GM18498 (cell line): ENCODE data around the gene SSTR5.

Source experiments
- ATAC-seq: cut with Tn5 transposase; IDR thresholded peaks from one replicate; pipeline ENCODE4 v1.9.1; 2021; ENCODE audit warnings: mild to moderate bottlenecking, moderate library complexity; ENCODE audit not compliant: unreplicated experiment

Gene SSTR5

DNA sequence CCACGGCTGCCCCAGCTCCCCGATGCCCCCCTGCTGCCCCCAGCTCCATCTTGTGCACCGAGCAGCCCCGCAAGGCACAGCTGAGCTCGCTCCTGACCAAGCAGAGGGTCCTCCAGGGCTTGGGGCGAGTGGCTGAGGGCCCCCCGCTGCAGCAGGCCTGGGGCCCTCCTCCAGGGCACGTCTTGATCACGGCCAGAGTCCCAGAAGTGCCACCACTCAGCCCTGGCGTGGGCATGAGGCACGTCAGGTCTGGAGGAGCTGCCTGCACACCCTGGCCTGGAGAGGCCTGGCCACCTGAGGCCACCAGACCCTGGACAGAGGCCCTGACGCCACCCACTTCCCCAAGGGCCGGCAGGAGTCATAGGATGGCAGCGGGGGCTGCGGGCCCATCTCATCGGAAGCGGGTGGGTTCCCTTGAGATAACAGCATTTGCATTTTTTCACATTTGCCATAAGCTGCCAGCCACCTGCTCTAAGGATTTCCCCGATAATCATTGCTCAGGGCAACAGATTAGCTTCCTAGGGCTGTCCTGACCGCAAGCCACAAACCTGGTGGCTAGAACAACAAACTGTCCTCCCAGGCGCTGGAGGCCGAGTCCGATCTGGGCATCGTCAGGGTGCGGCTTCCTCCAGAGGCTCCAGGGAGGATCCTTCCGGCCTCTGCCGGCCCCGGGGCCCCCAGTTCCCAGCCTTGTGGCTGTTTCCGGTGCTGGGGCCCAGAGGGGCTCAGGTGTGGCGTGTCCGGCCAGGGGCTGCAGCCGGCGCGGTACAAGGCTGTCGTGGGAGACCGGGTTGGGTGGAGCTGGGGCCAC lies 47.4 kb downstream of the SSTR5 start:
- ATAC-seq, result no peak

DNA sequence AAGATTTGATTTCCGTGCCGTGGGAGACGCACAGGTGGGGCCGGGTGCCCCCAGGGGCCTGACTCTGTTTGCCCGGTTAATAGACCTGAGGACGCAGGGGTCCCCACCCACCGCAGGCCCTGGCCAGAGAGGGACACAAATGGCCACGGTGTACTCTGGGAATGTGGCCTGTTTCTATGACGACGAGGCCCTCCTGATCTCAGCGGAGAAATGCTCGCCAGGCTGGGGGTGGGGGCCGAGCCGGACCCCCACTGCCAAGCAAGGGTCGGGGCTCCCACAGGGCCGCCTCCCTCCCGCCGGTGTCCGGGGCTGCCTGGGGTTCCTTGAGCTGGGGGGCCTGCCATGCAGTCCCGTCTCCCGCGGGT lies 48.0 kb downstream of the SSTR5 start:
- no peak for ATAC-seq

DNA sequence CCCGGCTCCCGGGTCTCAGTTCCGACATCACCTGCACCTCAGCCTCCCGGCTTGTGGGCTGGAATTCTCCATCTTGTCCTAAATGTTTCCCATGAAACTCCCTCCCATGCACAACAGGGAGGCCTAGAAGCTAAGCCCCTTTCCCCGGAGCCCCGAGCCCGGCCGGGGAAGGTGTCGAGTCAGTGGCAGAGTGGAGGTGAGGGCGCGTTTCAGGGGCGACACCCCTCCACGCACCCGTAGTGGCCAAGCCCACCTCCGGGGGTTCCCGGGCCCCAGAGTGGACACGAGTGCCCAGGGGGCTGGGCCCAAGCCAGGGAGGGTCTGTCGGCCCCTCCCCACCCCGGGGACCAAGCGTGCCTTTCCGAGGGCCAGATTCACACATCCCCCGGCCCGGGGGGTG lies 48.5 kb downstream of the SSTR5 start:
- no peak for ATAC-seq

DNA sequence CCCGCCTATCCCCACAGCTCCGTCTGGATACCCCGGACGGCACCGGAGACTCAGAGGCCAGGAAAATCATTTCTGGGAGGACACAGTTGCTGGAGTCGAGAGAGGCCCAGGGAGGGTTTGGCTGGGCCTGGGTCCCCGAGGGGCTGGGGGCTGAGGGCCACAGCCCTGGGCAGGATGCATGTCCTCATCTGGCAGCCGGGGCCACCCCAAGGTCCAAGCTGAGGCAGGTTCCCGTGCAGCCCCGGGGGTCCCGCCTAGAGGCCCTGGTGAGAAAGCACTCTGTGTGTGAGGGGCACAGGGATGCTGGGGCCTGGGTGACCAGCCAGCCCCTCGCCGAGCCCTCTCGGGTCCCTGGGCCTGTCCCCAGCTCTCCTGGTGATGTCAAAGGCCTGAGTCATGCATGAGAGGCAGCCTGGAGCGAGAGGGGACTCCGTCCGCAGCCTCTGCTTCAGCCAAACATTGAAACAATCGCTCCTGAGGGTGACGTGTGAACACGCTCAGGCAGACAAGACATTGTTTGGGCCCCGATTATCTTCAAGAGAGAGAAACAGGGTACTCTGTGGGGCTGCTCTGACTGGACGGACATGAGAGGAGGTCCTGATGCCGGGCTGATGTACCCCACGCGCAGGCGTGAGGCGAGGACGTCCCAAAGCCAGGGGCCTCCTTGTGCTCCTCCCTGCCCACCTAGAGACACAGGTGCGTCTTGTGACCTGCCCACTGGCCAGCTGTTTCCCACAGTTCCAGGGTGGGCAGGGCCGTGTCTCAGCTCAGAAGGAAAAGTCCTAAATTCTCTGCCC lies 49.3 kb downstream of the SSTR5 start:
- no peak for ATAC-seq

DNA sequence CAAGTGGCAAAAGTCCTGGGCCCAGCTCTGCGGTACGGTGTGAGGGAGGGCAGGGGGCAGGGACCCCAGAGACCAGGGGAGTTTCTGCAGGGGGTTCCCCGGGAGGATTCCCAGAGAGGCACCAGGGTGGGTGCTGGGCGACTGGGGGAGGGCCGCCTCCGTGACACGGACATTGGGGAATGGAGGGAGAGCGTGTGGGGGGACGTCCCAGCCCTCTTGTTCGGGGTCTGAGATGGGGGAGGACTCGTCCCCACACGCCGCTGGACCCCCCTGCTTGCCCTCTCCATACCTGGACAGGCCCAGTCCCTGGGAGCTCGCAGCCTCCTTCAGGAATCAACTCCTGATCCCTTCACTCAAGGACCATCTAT lies 49.8 kb downstream of the SSTR5 start:
- ATAC-seq, result no peak

DNA sequence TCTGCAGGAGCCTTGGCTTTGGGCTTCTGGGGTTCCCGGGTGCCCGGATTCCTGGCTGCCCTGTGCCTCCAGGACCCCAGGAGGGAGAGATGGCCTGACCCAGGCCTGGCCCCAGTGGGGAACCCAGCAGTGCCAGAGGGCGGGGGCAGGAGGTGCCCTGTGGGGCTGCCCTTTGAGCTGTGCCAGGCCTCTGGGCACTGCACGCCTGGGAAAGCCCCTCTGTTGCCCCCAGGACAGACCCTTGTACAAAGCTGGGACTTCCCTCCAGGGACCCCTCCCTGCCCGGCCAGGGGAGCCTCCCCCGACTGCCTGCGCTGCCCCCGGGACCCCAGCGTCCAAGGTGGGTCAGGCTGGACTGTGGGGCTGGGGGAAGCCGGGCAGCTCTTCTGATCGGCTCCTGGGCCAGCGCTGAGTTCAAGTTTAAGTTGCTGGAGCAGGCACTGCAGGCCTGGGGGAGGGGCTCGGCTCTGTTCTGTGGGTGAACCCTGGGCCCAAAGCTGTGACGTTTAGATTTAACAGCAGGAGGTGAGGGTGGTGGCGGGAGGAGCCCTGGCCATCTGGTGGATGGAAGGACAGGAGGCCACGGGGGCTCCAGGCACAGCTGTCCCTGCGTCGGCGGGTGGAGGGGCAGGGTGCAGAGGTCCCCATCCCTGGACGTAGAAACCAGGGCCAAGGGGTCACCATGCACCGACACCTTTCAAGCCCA lies 51.1 kb downstream of the SSTR5 start:
- ATAC-seq, result no peak

DNA sequence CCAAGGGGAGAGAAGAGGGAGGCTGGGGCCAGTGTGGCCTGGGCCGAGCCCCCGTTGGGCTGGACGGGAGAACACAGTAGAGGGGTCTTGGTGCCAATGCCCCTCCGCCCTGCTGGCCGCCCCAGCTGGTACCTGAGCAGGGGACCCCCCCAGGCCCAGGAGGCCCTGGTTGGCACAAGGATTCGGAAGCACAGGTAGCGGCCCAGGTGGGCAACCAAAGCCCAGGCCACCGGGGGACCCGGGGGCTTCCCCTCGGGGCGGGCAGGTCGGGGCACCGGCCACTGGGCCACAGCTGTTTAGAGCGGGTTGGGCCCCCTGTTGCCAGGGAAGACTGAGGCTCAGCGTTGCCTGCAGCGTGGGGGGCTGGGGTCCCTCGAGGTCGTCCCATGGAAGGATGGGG lies 51.7 kb downstream of the SSTR5 start:
- no peak for ATAC-seq

DNA sequence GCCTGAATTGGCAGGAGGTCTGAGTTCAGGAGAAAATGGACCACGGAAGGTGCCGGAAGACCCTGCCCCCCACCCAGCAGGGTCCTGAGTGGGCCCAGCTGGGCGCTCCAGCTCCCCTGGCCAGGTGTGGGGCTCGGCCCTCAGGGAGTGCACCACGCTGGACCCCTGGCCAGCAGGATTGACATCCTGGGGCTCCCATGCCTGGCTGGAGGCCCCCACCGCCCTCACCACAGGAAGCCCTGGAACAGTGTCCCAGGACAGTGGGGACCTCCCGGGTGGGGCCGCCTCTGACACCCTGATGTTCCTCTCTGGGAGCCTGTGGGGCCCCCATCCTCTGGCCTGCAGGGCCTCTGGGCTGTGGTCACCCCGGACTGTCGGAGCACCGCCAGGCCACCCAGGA lies 52.2 kb downstream of the SSTR5 start:
- no peak for ATAC-seq

DNA sequence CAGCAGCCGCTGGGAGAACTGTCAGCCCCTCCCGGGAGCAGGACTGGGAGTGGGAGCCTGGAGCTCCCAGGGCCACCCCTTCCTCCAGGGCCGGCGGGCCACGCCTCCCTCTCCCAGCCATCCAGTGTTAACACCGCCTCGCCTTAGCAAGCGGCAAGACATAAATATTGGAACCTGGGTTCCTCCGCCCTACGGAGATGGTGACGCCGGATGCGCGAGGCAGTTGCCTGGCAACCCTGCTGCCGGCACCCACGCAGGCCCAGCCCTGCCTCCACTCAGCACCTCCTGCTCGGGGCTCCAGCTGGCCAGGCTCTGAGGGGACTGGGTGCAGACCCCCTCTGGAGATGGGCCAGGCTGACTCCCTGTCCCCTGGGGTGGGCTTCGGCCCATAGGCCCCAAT lies 52.9 kb downstream of the SSTR5 start:
- ATAC-seq, result no peak

DNA sequence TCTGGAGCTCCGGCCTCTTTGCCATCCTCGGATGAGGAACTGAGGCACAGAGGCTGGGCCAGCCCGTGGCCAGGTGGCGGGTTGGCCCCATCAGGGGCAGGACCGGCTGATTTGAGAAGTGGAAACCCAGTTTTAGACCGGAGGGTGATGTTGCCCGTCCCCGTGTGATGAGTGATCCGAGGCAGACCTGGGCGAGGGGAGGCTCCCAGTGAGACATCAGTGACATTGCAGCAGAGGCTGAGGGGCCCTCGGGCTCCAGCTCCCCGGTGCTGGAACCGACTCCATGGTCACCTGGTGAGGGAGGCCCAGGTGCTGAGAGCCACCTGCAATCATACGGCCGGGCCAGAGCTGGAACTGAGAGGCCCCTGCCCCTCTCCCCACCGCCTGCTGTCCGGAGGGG lies 53.5 kb downstream of the SSTR5 start:
- no peak for ATAC-seq

DNA sequence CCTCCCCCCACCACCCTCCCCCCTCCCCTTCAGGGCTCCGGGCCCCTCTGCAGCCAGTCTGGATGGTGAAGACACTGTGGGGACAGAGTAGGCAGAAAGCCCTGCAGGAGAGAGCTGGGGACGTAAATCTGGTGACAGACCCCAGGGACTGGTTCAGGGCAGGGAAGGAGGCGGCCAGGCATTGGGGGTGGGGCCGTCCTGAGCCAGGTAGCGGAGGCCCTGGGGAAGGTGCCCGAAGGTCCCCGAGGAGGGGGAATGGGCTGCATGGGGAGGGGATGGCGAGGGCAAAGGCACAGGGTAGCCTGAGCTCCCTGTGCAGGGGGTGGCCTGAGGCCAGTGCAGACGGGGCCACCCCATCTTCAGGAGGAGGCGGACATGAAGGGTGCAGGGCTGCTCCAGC lies 54.0 kb downstream of the SSTR5 start:
- ATAC-seq, result no peak

DNA sequence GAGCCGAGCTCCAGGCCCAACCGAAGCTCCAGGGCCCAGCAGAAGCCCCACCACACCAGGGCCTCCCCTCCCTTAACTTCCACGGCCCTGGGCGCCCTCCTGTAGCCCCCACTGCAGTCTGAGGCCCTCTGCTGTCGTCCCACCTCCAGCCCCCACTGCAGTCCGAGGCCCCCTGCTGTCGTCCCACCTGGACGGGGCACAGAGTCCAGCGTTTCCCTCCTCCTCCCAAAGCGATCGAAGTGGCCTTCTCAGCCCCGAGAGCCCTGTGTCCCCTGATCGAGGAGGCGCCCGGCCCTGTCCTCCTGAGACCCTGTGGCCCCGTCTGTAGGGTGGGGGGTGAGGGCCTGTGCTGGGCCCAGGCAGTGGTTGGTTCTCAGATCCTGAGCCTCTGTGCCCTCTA lies 54.6 kb downstream of the SSTR5 start:
- ATAC-seq, result no peak

DNA sequence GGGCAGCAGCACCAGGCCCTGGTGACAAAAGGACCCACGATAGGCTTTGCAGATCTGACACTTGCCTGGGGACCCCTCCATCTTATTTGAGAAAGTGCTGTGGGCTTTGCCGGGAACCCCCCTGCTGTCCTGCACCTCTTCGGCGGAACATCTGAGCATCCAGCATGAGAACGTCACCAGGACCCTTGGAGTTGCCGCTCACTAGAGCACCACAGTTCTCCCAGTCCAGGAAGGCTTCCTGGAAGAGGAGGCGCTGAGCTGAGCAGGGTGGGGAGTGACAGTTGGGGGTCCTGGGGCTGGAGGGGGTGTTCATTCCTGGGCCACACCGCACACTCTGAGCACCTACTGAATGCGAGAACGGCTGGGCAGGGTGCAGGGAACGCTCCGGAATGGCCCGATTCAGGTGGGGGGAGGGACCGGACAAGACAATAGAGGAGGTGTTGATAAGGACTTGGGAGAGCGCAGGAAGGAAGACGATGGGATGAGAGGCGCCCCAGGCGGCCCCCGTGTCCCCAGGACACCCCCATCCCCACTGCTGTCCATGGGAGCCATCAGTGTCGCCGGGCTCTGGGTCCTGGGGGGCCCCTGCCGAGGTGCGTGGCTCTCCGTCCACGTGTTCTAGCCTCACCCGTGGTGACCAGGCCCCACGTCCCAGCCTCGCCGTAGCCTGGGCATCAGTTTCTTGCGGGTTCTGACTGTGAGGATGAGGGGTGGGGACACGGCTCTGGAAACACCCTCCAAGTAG lies 55.6 kb downstream of the SSTR5 start:
- ATAC-seq, result no peak

DNA sequence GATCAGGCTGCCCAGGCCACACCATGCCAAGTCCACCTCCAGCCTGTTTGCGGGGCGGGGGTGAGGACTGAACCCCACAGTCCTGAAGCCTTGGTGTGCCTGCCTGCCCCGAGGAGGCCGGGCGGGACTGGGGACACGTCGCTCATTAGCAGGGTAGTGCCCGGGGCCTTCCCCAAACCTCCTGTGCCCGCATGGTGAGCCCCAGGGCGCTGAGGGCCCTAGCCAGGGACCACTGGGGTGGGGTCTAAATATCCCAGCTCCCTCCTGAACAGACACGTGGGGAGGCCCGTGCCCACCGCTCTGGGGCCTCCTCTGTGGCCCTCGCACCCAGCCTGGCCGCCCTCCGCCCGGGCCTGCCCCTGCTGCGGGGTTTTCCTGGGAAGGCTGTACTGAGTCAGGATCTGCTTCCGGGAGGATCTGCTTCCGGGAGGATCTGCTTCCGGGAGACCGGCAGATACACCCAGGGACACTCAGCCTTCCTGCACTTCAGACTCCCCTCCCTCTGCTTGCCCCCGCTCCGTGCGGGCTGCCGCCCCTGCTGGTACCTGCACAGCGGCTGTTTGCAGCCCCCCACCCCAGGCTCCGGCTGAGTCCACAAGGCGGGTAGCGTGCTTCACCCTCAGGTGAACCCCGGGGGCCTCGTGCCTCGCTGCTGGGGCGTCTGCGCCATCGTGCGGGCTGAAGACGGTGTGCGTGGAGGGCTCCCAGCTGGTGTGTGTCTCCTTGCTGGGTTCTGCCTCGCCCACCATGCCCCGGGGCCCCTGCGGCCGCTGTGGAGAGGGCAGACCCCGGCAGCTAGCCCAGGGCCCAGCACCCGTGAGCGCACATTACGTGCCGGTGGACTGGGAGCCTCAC lies 56.8 kb downstream of the SSTR5 start:
- no peak for ATAC-seq

DNA sequence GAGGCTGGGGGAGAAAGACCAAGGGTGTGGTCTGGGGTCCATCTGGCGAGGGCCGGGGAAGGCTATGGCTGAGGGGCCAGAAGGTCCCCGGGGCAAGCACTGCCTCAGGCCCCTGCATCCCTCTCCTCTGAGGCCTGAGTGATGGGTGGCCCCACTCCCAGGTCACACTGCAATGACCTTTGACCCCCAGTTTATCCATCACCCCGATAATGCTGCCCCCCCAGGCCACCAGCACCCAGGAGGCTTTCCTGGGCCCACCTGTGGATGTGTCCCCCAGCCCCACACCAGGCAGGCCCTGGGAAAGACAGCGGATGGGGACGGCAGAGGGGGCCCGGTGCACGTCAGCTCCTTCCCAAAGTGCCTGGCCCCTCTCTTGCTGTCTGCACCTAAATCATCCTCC lies 57.8 kb downstream of the SSTR5 start:
- ATAC-seq, result no peak
